ENCODE results near the gene ADAM12. TPM values are rescaled to one million over a fixed set of nuclear protein-coding genes. Genes with fewer than 3 reads are reported as not detected.

Gene ADAM12
- total RNA-seq, 1 experiment from 2014 or later = 0.24 TPM

GRCh38 chr10:125984346-125984745 lies 403.9 kb downstream of the ADAM12 start:
- no peak for DNase-seq
- Histone ChIP-seq H4K91ac (ENCODE audit: insufficient read length, low read depth, low read length) (no peak overlapping the region), H3T11ph (ENCODE audit: low read length) (no peak overlapping the region), H3K9ac (ENCODE audit: extremely low read depth, insufficient read length, low read length) (no peak overlapping the region), H3K27ac (ENCODE audit: insufficient read length, low read depth, low read length) (no peak overlapping the region), H4K20me1 (ENCODE audit: control insufficient read depth, insufficient read depth, insufficient read length) (no peaks in the 10 kb centered on the region), H2BK15ac (ENCODE audit: low read depth, low read length) (no peak overlapping the region), H3K14ac (ENCODE audit: insufficient read depth, low read length) (no peak overlapping the region), H3K4me1 (ENCODE audit: insufficient read depth, low read length) (no peaks in the 10 kb centered on the region; the same call in 1 of the 2 replicates), H3K79me2 (ENCODE audit: insufficient read depth, low read length) (no peaks in the 10 kb centered on the region), H3K4me2 (ENCODE audit: insufficient read depth, insufficient read length, low read length) (no peak overlapping the region), H3K56ac (ENCODE audit: insufficient read length, low read depth, low read length) (no peak overlapping the region), H3K4ac (ENCODE audit: low read depth, low read length) (no peak overlapping the region), H3K23ac (ENCODE audit: insufficient read length, low read depth, low read length) (no peak overlapping the region), H3K23me2 (ENCODE audit: insufficient read length, low read depth, low read length, poor library complexity, severe bottlenecking) (no peaks in the 10 kb centered on the region), H3K9me3 (ENCODE audit: control insufficient read depth, low read depth, low read length) (no peaks in the 10 kb centered on the region), H3K27me3 (ENCODE audit: insufficient read depth, low read length) (no peaks in the 10 kb centered on the region), H4K5ac (ENCODE audit: insufficient read length, low read depth, low read length) (no peak overlapping the region), H3K18ac (ENCODE audit: insufficient read length, low read depth, low read length) (no peak overlapping the region), H2AK5ac (ENCODE audit: insufficient read length, low read length) (no peak overlapping the region), H2BK120ac (ENCODE audit: low read depth, low read length, poor library complexity, severe bottlenecking) (no peak overlapping the region), H2BK20ac (ENCODE audit: low read depth, low read length, poor library complexity, severe bottlenecking) (no peak overlapping the region), H2AFZ (ENCODE audit: low read length) (no peak overlapping the region), H2BK12ac (ENCODE audit: insufficient read length, low read depth, low read length) (no peak overlapping the region), H3K79me1 (ENCODE audit: insufficient read depth, low read depth, low read length, poor library complexity, severe bottlenecking) (no peaks in the 10 kb centered on the region), H2BK5ac (ENCODE audit: insufficient read length, low read length) (no peak overlapping the region), H4K8ac (replicated peaks; ENCODE audit: insufficient read length, low read depth, low read length) (no peak overlapping the region)
- H3K27ac Mint-ChIP-seq = peak overlapping the region in 1 of 3 experiments; percentile 39; a peak in 1 of 7 replicates
- WGBS (ENCODE audit: extremely low coverage, insufficient read length, low lambda C conversion rate) = no CpG with 5 or more reads among the region's 4 CpGs
- TF ChIP-seq CTCF (conservative IDR thresholded peaks at IDR 0.05) = no peak
- no peaks in the 10 kb centered on the region for H3K9me3 Mint-ChIP-seq
- peaks cover 29 to 31% of the 10 kb centered on the region in 2 experiments for H3K4me1 Mint-ChIP-seq
- no peaks in the 10 kb centered on the region for H3K36me3 Mint-ChIP-seq (ENCODE audit: insufficient read depth in 1 of 3, low read depth in 3 of 3)
- H3K27me3 Mint-ChIP-seq (ENCODE audit: low read depth) = peaks cover 2% of the 10 kb centered on the region; the same call in 1 of the 2 replicates
- no peak overlapping the region for H3K4me3 Mint-ChIP-seq

Data from H9 (cell line).